NT2/D1 (cell line): ENCODE results near the gene TELO2.

Experiments
- YY1 ChIP-seq: IDR thresholded peaks from 2 replicates; pipeline ENCODE4 v1.6.1; 2011; ENCODE audit not compliant: insufficient read length, insufficient read depth
- ZNF274 ChIP-seq: IDR thresholded peaks from 2 replicates; pipeline ENCODE4 v1.6.1; 2011; ENCODE audit warnings: mild to moderate bottlenecking, low read depth, low read length

- TF ChIP-seq ZNF274 (no peak), YY1 (no peak)
These were observed 2.2 kb downstream of the TELO2 start for GRCh38 chr16:1495211-1495888.
